T-helper 2 cell treated with Interferon-gamma antibody and Interleukin-4, amounts not matched to agents 100 ng/mL and 5 ng/mL, for 36 hours (primary cell): Measurements from ENCODE around the gene TRIM41. TPM values are rescaled to one million over a fixed set of nuclear protein-coding genes. Genes with fewer than 3 reads are reported as not detected.
"Not testable (repeated sequence)": the region's sequence is repeated elsewhere in the genome, so short reads cannot be mapped to it uniquely, and the experiment has no call there.

Source experiments
- intact Hi-C: fragments of 100-400 bp; cut with micrococcal nuclease; formaldehyde crosslinking; loops from one replicate; pipeline ENCODE4 v1.15.1; 2023
- total RNA-seq: library from RNA; stranded (reverse); gene quantifications from 2 replicates; pipeline ENCODE4 v1.2.3, GENCODE V29; 2022

TRIM41 gene
- total RNA-seq, 1 donor from 2014 or later: 38.5 TPM

DNA sequence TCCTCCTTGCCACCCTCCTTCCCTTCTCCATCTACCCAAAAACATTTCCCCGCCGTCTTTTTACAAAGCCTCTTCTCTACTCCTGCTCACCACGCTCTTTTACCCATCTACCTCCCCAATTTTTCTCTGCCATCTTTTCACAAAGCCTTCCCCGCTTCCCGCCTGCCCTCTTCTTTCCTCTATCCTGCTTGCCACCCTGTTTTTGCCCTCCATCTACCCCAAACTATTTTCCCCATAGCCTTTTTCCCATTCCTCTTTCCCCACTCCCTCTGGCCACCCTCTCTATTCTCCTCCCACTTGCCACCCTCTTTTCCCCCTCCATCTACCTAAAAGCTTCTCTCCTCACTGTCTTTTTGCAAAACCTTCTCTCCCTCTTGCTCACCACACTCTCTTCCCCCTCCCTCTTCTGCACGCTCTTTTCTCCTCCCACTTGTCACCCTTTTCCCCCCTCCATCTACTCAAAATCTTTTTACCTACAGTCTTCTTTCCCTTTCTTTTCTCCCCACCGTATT lies 57.2 kb downstream of the TRIM41 start:
- intact Hi-C loops: no loop called here

DNA sequence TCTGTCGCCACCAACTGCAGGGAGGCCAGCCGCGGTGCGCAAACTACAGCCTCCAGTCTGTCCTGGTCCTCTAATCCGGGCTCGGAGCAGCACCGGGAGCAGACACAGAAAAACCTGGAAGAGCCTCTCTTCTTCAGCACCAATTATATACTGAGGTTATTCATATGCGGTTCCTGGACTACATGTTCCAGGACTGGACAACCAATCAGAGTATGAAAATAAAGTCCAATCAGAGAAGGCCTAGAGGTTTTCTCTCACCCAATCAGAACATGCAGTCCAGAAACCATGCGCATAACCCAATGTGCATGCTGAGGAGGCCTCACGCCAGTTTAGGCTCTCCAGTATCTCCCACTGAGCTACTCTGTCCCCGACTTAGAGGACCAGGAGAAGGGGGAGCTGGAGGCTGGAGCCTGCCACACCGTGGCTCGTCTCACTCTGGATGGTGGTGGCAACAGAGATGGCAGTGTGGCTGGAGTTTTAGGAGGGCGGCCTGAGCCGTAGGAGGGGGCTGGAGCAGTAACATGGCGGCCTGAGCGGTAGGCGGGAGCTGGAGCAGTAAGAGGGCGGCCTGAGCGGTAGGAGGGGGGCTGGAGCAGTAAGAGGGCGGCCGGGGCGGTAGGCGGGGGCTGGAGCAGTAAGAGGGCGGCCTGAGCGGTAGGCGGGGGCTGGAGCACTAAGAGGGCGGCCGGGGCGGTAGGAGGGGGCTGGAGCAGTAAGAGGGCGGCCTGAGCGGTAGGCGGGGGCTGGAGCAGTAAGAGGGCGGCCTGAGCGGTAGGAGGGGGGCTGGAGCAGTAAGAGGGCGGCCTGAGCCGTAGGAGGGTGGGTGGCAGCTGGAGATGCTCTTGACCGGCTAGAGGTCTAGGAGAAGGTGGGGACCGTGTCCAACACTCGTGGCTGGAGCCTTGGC lies 58.2 kb downstream of the TRIM41 start:
- intact Hi-C loops: no loop called here

DNA sequence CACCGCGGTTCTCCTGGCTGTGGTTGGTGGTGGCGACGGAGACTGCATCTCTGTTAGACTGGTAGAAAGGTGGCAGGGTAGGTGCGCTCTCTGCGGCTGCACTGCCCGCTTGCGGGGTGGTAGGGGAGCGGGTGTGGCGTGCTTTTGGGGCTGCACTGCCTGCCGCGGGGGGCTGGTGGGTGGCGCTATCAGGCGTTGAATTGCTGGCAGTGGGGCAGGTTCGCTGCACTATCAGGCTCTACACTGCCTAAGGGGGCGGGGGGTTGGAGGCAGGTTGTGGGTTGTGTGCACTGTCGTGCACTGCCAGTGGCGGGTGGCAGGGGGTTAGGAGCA lies 58.9 kb downstream of the TRIM41 start:
- intact Hi-C loops: no loop called here

DNA sequence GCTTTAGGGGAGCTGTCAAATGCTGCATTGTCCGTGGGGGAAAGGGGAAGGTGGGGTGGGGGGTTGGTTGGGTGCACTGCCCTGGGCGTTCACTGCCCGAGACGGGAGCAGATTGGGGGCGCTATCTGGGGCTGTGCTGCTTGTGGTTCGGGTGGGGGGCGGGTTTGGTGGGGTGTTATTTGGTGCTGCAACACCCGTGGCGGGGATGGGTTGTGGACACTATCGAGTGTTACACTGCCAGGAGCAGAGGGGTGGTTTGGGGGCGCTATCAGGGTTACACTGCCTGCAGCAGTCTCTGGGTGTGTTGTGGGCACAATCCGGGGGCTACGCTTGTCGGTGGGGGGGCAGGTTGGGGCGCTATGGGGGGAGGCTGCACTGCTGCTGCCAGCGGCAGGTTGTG lies 59.3 kb downstream of the TRIM41 start:
- intact Hi-C loops: not testable (repeated sequence)

DNA sequence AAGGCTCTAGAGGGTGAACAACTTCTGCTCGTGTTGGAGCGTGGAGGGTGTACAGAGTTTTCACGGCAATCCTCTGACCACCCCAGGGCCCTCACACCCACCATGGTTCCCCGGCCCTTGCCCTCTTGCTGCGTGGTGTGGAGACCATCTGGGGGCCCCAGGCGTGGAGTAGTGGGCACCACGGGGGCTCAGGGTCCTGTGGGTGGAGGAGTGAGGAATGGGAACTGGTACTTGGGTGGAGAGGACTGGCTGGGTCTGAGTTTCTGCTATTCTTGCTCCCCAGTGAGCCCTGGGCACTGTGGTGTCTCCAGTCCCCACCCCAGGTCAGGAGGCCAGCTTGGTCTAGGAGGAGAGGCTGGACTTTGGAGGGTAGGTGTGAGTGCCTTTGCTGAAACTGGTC lies 59.8 kb downstream of the TRIM41 start:
- intact Hi-C loops: no loop called here

DNA sequence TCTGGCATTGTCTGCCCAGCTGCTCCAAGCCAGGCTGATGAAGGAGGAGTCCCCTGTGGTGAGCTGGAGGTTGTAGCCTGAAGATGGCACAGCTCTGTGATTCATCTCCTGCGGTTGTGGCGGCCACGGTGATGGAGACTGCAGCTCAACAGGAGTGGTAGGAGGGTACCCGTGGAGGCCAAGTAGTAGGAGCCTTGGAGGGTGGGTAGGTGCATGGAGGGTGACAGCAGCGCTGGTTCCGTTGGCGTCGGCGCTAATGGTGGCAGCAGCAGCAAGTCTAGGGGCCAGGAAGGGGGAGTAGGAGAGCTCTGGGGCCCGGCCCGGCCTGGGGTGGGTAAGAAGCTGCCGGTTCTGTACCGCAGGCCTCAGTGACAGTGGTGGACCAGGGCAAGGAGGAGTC lies 60.3 kb downstream of the TRIM41 start:
- intact Hi-C loops: no loop called here

DNA sequence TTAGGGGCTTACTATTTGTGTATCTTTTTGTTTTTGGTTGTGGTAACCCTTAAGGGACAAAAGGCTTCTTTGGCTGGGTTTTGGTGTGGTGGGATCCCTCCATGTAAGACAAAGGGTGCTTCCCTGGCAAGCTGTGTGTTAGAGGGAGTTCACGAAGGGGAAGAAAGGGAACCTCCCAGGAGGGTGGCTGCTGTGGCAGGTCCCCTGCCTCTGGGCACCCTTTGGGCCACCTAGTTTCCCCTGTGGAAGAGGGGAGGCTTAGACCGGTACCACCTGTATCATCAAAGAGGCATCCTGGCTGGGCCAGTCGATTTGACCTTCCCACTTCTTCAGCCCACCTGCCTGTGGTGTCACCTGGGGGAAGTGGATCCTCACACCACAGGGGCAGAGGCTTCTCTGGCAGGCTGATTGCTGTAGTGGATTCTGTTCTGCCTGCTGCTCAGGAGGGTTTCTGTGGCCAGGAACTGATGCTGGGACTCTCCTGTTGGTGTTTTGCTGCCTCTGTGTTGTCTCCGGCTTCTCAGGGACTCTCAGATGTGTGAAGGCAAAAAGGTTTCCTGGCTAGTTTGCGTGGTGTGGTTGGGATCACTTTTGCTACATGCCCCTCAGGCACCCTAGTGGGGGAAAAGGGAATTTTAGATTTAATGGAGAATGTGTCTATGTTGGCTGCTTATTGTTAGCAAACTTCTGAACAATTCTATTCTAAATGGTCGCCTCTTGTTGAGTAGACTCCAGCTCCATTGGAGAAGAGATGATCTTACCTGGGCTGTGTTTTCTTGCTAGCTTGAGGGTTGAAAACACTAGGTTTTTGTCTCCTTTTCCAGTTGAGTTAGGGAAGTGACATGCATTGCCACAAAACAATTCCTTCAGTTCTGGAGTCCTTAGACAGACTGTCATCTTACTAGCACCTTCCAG lies 61.0 kb downstream of the TRIM41 start:
- intact Hi-C loops: not testable (repeated sequence)

Other genes with a start within 250 kb of the TRIM41 start
- not detected in 2 replicates for gene BTNL3, start 234.4 kb upstream of the TRIM41 start, total RNA-seq
- gene BTNL9, start 183.0 kb upstream of the TRIM41 start, total RNA-seq: not detected in 2 replicates
- gene OR2V1, start 92.1 kb upstream of the TRIM41 start, total RNA-seq: not detected in 2 replicates
- not detected in 2 replicates for gene OR2V2, start 75.7 kb upstream of the TRIM41 start, total RNA-seq
- 0.66 and 1.0 TPM in 2 replicates for gene TRIM7, start 18.1 kb upstream of the TRIM41 start, total RNA-seq
- 1,850 and 1,865 TPM in 2 replicates for gene RACK1, start 20.6 kb downstream of the TRIM41 start, total RNA-seq
- gene TRIM52, start 37.9 kb downstream of the TRIM41 start, total RNA-seq: 20.7 and 22.8 TPM in 2 replicates
- not detected in 2 replicates for gene OR4F3, start 144.0 kb downstream of the TRIM41 start, total RNA-seq